Right lobe of liver (tissue), 6 donors: Measurements from ENCODE around the gene NSUN5. TPM values are rescaled to one million over a fixed set of nuclear protein-coding genes. Genes with fewer than 3 reads are reported as not detected.

Experiments
- ATAC-seq, 4 donors: fragments of 200-7000 bp; cut with Tn5 transposase; one replicate each; pipeline ENCODE4 v1.9.1; 2020; ENCODE audit warnings: mild to moderate bottlenecking in 4 of 4, moderate library complexity in 4 of 4
- DNase-seq, 3 donors: peaks; one replicate each; pipeline ENCODE4 v3.0.0-alpha.2; 2020
- H3K27ac ChIP-seq, 3 donors: fragments of 200-600 bp; one replicate each; pipeline ENCODE4 v1.8.0; 2022
- H3K27me3 ChIP-seq, 2 donors: fragments of 200-600 bp; one replicate each; pipeline ENCODE4 v1.8.0; 2022
- H3K36me3 ChIP-seq, 4 donors: fragments of 200-600 bp; sonication (generic) in 1 of 4; one replicate each; pipeline versions ENCODE4 v1.5.1 to v1.8.0; 2017 to 2022; ENCODE audit warnings: control low read depth in 1 of 4
- H3K4me1 ChIP-seq, 4 donors: fragments of 200-600 bp; sonication (generic) in 1 of 4; one replicate each; pipeline versions ENCODE4 v1.5.1 to v1.8.0; 2017 to 2022; ENCODE audit warnings: control low read depth in 1 of 4
- H3K4me3 ChIP-seq, 3 donors: fragments of 200-600 bp; one replicate each; pipeline ENCODE4 v1.8.0; 2022
- H3K9me3 ChIP-seq, 4 donors: fragments of 200-600 bp; sonication (generic) in 1 of 4; one replicate each; pipeline versions ENCODE4 v1.5.1 to v1.8.0; 2017 to 2022; ENCODE audit warnings: control low read depth in 1 of 4
- POLR2A ChIP-seq: fragments of 450-650 bp; IDR thresholded peaks from one replicate; pipeline ENCODE4 v1.6.1; 2017; ENCODE audit warnings: antibody characterized with exemption, mild to moderate bottlenecking
- WGBS: methylation state at CpG from one replicate; pipeline ENCODE4 v1.1.6; 2018; ENCODE audit warnings: low coverage, low lambda C conversion rate; ENCODE audit not compliant: insufficient coverage; ENCODE audit errors: missing lambda C conversion rate; 5-methylcytosine and 5-hydroxymethylcytosine counted together
- intact Hi-C, 2 donors: fragments of 100-400 bp; cut with DNase I; formaldehyde crosslinking; loops; one replicate each; pipeline versions ENCODE4 v1.11.2 to v1.14.1; 2022
- long read RNA-seq: library from polyadenylated mRNA; unstranded; transcript quantifications from one replicate; pipeline ENCODE4 v2.0.0, GENCODE V29; 2019
- total RNA-seq, 6 experiments: library from RNA; depleted of rRNA in 2 of 6; stranded (reverse); fragments of >200 nt in 2 of 6; fragmentation: NEBNext Ultra II Directional in 3 of 6; extraction: Animal tissue kit (Norgen Biotek cat#: 25700) in 3 of 6; gene quantifications; one replicate each; pipeline versions ENCODE4 v1.1.0 to v1.2.4, GENCODE V29; 2016 to 2023
- TF ChIP-seq, protein P1 (sequence below), 4 donors: fragments of 200-600 bp in 3 of 4; fragments of 450-650 bp in 1 of 4; IDR thresholded peaks; one replicate each; pipeline versions ENCODE4 v1.5.1 to v1.8.0; 2016 to 2022; ENCODE audit warnings: antibody characterized with exemption in 4 of 4, mild to moderate bottlenecking in 2 of 4
- donor health status: DM: no; HTN: yes; CAD: no.
- donor health status: DM: no; HTN: no; CAD: no.
- donor health status: DM: no; HTN: no; CAD: no.
- donor health status: DM: no; HTN: yes; CAD: no.
- donor health status: DM: no; HTN: yes; CAD: no.

The NSUN5 gene
- 10 to 100 TPM in 2 of 6 experiments, 1 to 10 TPM in 4; 7.5 to 16.8 (median 9.2) TPM for total RNA-seq
- long read RNA-seq, partial matches to known transcripts: 0 of 1 reads
- long read RNA-seq, other reads (novel, unspliced or antisense): 0 of 1 reads

DNA sequence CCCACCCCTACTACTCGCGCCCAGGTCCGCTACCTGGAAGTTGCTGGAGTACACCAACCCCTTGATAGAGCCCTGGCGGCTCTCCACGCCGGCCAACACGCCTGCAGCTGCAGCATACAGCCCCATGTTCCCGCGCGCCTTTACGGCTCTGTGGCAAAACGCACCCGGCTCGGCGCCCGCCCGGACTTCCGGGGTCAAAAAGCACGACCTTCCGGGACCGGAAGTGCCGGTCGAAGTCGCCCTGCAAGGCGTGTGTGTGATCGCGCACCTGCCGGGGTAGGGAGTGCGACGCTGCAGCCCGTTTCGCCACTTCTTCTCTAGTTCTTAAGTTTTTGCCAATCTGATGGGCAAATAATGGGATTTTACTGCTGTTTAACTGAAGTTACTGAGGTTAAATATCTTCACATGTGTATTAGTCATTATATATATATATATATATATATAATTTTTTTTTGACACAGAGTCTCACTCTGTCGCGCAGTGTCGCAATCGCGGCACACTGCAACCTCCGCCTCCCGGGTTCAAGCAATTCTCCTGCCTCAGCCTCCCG lies at the start of gene NSUN5:
TSS of gene NSUN5 (minus strand) at position 162 of the 550 bp plus-strand sequence. CDS start at position 126, 36 bp downstream.
- Histone ChIP-seq H3K27ac (peak within 1 kb of the TSS in 1 of 3 donors; percentile 6), H3K27me3 (no peaks in the 10 kb centered on the region), H3K4me1 (peaks cover 0 to 5% (median 0%) of the 10 kb centered on the region in 4 donors), H3K9me3 (no peaks in the 10 kb centered on the region), H3K36me3 (peaks cover 0 to 4% (median 0%) of the 10 kb centered on the region in 4 donors), H3K4me3 (peak within 1 kb of the TSS; percentile 72 to 86 (median 84))
- peak; percentile 89 to 92 (median 91) for DNase-seq
- TF ChIP-seq, protein P1, sequence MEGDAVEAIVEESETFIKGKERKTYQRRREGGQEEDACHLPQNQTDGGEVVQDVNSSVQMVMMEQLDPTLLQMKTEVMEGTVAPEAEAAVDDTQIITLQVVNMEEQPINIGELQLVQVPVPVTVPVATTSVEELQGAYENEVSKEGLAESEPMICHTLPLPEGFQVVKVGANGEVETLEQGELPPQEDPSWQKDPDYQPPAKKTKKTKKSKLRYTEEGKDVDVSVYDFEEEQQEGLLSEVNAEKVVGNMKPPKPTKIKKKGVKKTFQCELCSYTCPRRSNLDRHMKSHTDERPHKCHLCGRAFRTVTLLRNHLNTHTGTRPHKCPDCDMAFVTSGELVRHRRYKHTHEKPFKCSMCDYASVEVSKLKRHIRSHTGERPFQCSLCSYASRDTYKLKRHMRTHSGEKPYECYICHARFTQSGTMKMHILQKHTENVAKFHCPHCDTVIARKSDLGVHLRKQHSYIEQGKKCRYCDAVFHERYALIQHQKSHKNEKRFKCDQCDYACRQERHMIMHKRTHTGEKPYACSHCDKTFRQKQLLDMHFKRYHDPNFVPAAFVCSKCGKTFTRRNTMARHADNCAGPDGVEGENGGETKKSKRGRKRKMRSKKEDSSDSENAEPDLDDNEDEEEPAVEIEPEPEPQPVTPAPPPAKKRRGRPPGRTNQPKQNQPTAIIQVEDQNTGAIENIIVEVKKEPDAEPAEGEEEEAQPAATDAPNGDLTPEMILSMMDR (IDR thresholded peaks at IDR 0.05): no peak
- TF ChIP-seq POLR2A: peak; percentile 42
- peak; percentile 89 to 98 (median 97) for ATAC-seq
- WGBS: 10% methylated on average over 25 of the region's 40 CpGs
- intact Hi-C loops: no loop called here

DNA sequence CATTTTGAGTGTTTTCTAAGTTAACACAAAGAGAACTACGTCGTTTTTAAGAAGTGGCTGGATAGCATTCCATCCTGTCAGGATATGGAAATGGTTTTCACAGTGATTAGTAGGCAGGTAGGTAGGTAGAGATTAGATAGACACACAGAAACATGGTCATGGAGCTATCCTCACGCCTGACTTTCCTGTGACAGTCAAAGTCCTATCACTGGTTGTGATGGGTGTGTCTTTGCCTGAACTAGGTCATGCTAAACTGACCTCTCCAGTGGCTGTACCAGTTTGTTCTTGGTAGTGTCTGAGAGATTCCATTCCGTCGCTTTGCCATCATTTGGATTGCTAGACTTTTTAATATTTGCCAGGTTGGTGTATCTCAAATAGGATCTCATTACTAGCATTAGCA lies 47.5 kb upstream of the NSUN5 start:
- no peak for TF ChIP-seq POLR2A
- TF ChIP-seq, protein P1 (IDR thresholded peaks at IDR 0.05): no peak
- H3K27me3 ChIP-seq: no peaks in the 10 kb centered on the region
- intact Hi-C loops: no loop called here
- no peak overlapping the region for H3K27ac ChIP-seq
- H3K4me3 ChIP-seq: no peak overlapping the region
- H3K4me1 ChIP-seq: peaks cover 0 to 4% (median 2%) of the 10 kb centered on the region in 4 donors
- no peaks in the 10 kb centered on the region for H3K36me3 ChIP-seq
- ATAC-seq: peak in 3 of 4 donors; percentile 31 to 49 (median 36)
- 40% methylated on average over 5 of the region's 5 CpGs for WGBS
- no peak for DNase-seq
- no peaks in the 10 kb centered on the region for H3K9me3 ChIP-seq

DNA sequence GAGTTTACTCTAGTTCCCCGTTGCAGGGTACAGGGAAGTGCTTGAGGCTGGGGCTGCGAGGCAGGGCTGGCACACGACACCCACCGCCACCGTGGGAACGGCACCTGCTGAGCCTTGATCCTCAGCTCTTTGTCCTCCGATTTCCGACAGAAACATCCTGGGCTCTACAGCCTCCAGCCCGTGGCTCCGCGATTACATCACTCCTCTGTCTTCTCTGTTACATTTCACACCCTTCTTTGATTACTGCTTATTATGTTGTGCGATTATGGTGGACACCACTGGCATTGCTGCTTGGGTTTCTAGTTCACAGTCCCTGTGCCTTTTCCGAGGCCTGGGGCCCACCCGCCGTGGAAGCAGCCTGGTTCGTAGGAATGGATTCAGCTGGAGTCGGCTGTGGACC lies 46.2 kb upstream of the NSUN5 start:
- Histone ChIP-seq H3K27ac (no peak overlapping the region), H3K27me3 (no peaks in the 10 kb centered on the region), H3K36me3 (no peaks in the 10 kb centered on the region), H3K4me1 (peaks cover 0 to 4% (median 2%) of the 10 kb centered on the region in 4 donors), H3K9me3 (no peaks in the 10 kb centered on the region), H3K4me3 (no peak overlapping the region)
- no peak for TF ChIP-seq POLR2A
- TF ChIP-seq, protein P1 (IDR thresholded peaks at IDR 0.05): no peak
- intact Hi-C loops: no loop called here
- ATAC-seq: no peak
- WGBS: 93% methylated on average over 8 of the region's 17 CpGs
- DNase-seq: no peak

DNA sequence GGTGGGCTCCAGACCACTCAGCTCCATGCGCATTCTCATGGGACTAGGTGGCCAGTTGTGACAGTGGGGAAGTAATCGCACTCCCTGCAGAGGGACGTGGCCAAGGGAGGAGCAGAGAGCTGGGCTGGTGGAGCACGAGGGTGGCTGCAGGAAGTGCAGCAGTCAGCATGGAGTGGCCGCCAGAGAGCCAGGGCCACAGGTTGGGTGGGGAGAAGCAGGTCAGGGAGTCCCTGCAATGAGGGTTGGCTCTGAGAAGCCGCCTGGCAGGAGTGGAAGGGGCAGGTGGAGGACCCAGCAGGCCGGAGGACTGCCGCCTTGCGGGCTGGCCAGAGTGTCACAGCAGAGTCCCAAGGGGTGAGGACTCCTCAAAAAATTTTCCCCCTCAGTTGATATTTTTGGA lies 45.6 kb upstream of the NSUN5 start:
- peaks cover 0 to 4% (median 2%) of the 10 kb centered on the region in 4 donors for H3K4me1 ChIP-seq
- DNase-seq: no peak
- no peaks in the 10 kb centered on the region for H3K36me3 ChIP-seq
- WGBS: 94% methylated on average over 3 of the region's 9 CpGs
- no peaks in the 10 kb centered on the region for H3K9me3 ChIP-seq
- H3K27me3 ChIP-seq: no peaks in the 10 kb centered on the region
- no peak overlapping the region for H3K27ac ChIP-seq
- intact Hi-C loops: no loop called here
- no peak overlapping the region for H3K4me3 ChIP-seq
- TF ChIP-seq, protein P1 (IDR thresholded peaks at IDR 0.05): no peak
- TF ChIP-seq POLR2A: no peak
- peak in 2 of 4 donors; percentile 12 to 26 for ATAC-seq
